CD4-positive, alpha-beta T cell treated with Interleukin-6 for 4 hours (primary cell): ENCODE data around the gene ADM2.
"Not testable (repeated sequence)": the region's sequence is repeated elsewhere in the genome, so short reads cannot be mapped to it uniquely, and the experiment has no call there.

Experiments
- DNase-seq: peaks from one replicate; pipeline ENCODE4 v3.0.0-alpha.2; 2020; ENCODE audit warnings: mixed read lengths

ADM2 gene

GRCh38 chr22:50526834-50527801 lies 45.8 kb downstream of the ADM2 start:
- peak; percentile 45 for DNase-seq

GRCh38 chr22:50527921-50528681 lies 46.8 kb downstream of the ADM2 start:
- DNase-seq, result no peak

- no peak for DNase-seq
Observed at GRCh38 chr22:50528682-50529415, 47.5 kb downstream of the ADM2 start.

DNA sequence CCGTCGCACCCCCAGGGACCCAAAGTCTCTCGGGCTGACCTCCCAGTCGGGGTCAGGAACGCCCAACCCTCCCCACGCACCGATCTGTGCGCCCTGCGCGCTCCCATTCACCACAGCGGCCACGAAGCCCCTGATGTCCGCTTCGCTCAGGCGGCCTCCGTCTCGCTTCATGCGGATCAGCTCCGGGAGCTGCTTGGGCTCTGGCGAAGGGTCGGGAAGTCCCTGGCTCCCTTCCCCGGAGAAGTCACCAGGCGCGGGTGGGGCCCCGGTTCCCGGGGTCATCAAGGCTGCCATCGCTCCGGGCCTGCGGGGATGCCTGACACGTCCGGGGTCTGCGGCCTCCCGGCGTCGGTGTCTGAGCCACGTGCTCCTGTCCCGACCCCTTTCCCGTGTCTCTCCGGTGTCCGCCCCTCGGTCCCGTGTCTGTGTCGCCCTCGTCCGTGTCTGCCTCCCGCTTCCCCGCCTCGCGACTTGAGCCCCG lies 48.1 kb downstream of the ADM2 start:
- no peak for DNase-seq

GRCh38 chr22:50529897-50530579 lies 48.7 kb downstream of the ADM2 start, which contains the start of gene TYMP:
TYMP (minus strand) TSS chr22:50530012; CDS start chr22:50529709, 303 bp downstream.
- DNase-seq, result peak; percentile 75

DNA sequence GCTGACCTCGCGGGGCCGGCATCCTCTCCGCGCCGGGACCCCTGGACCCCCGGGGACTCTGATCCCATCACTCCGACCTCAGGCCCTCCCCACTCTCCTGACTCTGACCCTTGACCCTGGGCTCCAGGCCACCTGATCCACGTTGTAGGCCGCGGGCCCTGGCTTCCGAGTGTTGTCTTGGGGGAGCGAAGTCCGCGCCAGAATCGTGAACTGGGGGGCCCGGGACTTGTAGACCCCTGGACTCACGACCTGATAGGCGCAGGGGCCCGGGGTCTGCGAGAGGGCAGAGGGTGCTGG lies 49.2 kb downstream of the ADM2 start:
- no peak for DNase-seq

- peak; percentile 80 for DNase-seq
Observed at GRCh38 chr22:50530877-50531545, 49.7 kb downstream of the ADM2 start.

GRCh38 chr22:50531546-50531961 lies 50.2 kb downstream of the ADM2 start:
- DNase-seq, result peak; percentile 65

DNA sequence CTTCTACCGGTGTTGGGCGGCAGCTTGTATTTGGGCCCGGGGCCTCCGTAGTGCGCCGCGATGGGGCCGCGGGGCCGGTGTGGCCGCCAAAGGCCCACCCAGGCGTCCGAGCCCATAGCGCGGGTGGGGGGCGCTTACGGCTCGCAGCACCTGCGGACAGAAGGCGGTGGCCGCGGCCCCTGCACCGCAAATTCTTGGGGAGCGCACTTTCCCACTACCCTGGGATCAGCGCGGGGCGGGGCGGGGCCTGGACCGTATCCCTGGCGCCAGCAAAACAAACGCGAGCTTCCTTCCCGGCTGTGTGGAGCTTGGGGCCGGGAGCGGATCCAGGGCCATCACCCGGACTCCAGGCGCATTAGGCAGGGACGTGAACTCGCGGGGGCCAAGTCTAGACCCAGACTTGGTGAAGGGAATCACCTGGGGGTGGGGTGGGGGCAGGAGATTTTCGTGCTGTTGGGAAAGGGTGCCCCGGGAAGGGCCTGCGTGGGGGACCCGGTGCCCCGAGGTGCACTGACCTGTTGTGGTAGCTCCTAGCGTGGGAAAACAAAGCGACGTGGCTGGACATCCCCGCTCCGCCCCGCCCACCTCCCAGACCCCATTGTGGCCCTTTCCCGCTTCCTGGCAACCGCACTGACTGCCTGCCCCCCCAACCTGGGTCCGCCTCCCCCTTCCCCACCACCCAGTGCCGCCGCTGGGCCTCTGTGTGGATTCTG lies 50.8 kb downstream of the ADM2 start:
- DNase-seq, result peak; percentile 21

DNA sequence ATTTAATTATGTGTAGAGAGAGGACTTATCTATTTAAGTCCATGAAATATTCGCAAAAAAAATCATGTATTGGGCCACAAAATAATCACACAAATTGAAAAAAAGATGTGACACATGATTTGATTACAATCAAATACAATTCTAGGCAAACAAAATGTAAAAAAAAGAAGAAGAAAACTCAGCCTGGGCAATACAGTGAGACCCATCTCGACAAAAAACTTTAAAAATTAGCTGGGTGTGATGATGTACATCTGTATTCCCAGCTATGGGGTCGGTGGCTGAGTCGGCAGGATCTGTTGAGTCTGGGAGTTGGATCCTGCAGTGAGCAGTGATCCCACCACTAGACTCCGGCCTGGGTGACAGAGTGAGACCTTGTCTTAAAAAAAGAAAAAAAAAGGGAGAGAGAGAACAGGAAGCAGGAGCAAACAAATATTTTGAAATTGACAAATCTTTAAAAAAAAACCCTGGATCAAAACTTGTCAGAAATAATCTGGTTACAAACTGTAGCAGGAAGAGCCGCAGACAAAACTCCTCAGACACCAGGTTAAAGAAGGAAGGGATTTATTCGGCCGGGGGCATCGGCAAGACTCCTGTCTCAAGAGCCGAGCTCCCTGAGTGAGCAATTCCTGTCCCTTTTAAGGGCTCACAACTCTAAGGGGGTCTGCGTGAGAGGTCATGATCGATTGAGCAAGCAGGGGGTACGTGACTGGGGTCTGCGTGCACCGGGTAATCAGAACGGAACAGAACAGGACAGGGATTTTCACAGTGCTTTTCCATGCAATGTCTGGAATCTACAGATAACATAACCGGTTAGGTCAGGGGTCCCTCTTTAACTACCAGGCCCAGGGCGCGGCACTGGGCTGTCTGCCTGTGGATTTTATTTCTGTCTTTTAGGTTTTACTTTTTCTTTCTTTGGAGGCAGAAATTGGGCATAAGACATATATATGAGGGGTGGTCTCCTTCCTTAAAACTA lies 51.8 kb downstream of the ADM2 start:
- DNase-seq, result no peak

GRCh38 chr22:50533856-50534711 lies 52.7 kb downstream of the ADM2 start:
- not testable (repeated sequence) for DNase-seq

DNA sequence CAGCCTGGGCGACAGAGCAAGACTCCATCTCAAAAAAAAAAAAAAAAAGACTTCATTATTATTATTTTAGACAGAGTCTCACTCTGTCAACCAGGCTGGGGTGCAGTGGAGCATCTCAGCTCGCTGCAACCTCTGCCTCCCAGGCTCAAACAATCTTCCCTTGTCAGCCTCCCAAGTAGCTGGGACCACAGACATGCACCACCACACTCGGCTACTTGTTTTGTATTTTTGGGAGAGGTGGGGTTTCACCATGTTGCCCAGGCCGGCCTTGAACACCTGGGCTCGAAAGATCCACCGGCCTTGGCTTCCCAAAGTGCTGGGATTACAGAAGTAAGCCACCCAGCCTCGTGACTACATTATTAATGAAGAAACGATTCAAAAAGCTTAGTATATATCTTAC lies 53.8 kb downstream of the ADM2 start:
- no peak for DNase-seq
